ENCODE results near the gene ZFYVE21. TPM values are rescaled to one million over a fixed set of nuclear protein-coding genes. Genes with fewer than 3 reads are reported as not detected.

ZFYVE21 gene
- total RNA-seq, 2 experiments from 2014 or later: 16.9 to 17.2 TPM

- H3K4me1 Mint-ChIP-seq: no peaks in the 10 kb centered on the region
- H3K27me3 Mint-ChIP-seq: no peaks in the 10 kb centered on the region
- no peak overlapping the region for H3K27ac Mint-ChIP-seq
- no peak for DNase-seq
- H3K36me3 Mint-ChIP-seq (ENCODE audit: low read depth): no peaks in the 10 kb centered on the region
- no peak overlapping the region for H3K4me3 Mint-ChIP-seq
- H3K9me3 Mint-ChIP-seq: no peaks in the 10 kb centered on the region
- ChIA-PET POLR2A (no interaction called here), CTCF (interaction anchor here (0.6 kb wide), 1 partner anchor 44 kb away, joined by 3 read pairs; no protein-coding TSS in a partner anchor)
Measured at GRCh38 chr14:103732868-103733620, 17.4 kb downstream of the ZFYVE21 start.

GRCh38 chr14:103733651-103734050 lies 18.0 kb downstream of the ZFYVE21 start:
- Mint-ChIP-seq H3K4me1 (no peaks in the 10 kb centered on the region), H3K27ac (no peak overlapping the region), H3K36me3 (ENCODE audit: low read depth) (no peaks in the 10 kb centered on the region), H3K4me3 (no peak overlapping the region), H3K9me3 (no peaks in the 10 kb centered on the region), H3K27me3 (no peaks in the 10 kb centered on the region)
- ChIA-PET POLR2A (no interaction called here), CTCF (interaction anchor here (0.6 kb wide), 1 partner anchor 1028 kb away, joined by 3 read pairs; no protein-coding TSS in a partner anchor)
- DNase-seq: no peak

- Mint-ChIP-seq H3K27me3 (no peaks in the 10 kb centered on the region), H3K4me3 (no peak overlapping the region)
- POLR2A ChIA-PET: no interaction called here
Measured at GRCh38 chr14:103734081-103734888, 18.7 kb downstream of the ZFYVE21 start.

GRCh38 chr14:103735022-103735421 lies 19.4 kb downstream of the ZFYVE21 start:
- ChIA-PET POLR2A (interaction anchor here (0.7 kb wide), 1 partner anchor 378 kb away, joined by 4 read pairs; no protein-coding TSS in a partner anchor), CTCF (interaction anchor here (0.9 to 1.1 kb wide), 4 partner anchors 13 to 58 kb away, joined by 3 to 4 read pairs (median 3); no protein-coding TSS in a partner anchor)
- Mint-ChIP-seq H3K4me3 (no peak overlapping the region), H3K27me3 (no peaks in the 10 kb centered on the region), H3K27ac (no peak overlapping the region), H3K9me3 (no peaks in the 10 kb centered on the region), H3K4me1 (no peaks in the 10 kb centered on the region), H3K36me3 (ENCODE audit: low read depth) (no peaks in the 10 kb centered on the region)
- DNase-seq: no peak

More at GRCh38 chr14:103734081-103734888, 18.7 kb downstream of the ZFYVE21 start:
- no peak for DNase-seq
- no peaks in the 10 kb centered on the region for H3K9me3 Mint-ChIP-seq
- CTCF ChIA-PET: interaction anchor here (0.6 kb wide), 1 partner anchor 1029 kb away, joined by 3 read pairs; no protein-coding TSS in a partner anchor
- H3K4me1 Mint-ChIP-seq: no peaks in the 10 kb centered on the region
- peak overlapping the region; percentile 1 for H3K27ac Mint-ChIP-seq
- no peaks in the 10 kb centered on the region for H3K36me3 Mint-ChIP-seq (ENCODE audit: low read depth)

GRCh38 chr14:103735439-103735814 lies 19.8 kb downstream of the ZFYVE21 start:
- no peaks in the 10 kb centered on the region for H3K27me3 Mint-ChIP-seq
- ChIA-PET CTCF (interaction anchor here (0.9 to 1.1 kb wide), 4 partner anchors 13 to 58 kb away, joined by 3 to 4 read pairs (median 3); no protein-coding TSS in a partner anchor), POLR2A (interaction anchor here (0.7 kb wide), 1 partner anchor 377 kb away, joined by 4 read pairs; no protein-coding TSS in a partner anchor)
- DNase-seq: no peak
- H3K36me3 Mint-ChIP-seq (ENCODE audit: low read depth): no peaks in the 10 kb centered on the region
- H3K9me3 Mint-ChIP-seq: no peaks in the 10 kb centered on the region
- H3K4me1 Mint-ChIP-seq: no peaks in the 10 kb centered on the region
- H3K4me3 Mint-ChIP-seq: no peak overlapping the region
- no peak overlapping the region for H3K27ac Mint-ChIP-seq

- Mint-ChIP-seq H3K4me3 (no peak overlapping the region), H3K36me3 (ENCODE audit: low read depth) (no peaks in the 10 kb centered on the region), H3K27me3 (no peaks in the 10 kb centered on the region), H3K9me3 (no peaks in the 10 kb centered on the region), H3K4me1 (no peaks in the 10 kb centered on the region), H3K27ac (no peak overlapping the region)
- ChIA-PET POLR2A (interaction anchor here (0.7 kb wide), 1 partner anchor 377 kb away, joined by 4 read pairs; no protein-coding TSS in a partner anchor), CTCF (interaction anchor here (0.6 to 1.1 kb wide), 7 partner anchors 8 to 59 kb away, joined by 3 to 4 read pairs (median 3); no protein-coding TSS in a partner anchor)
- DNase-seq: no peak
Measured at GRCh38 chr14:103735815-103736545, 20.4 kb downstream of the ZFYVE21 start.

GRCh38 chr14:103736546-103737431 lies 21.2 kb downstream of the ZFYVE21 start:
- Mint-ChIP-seq H3K4me3 (no peak overlapping the region), H3K4me1 (no peaks in the 10 kb centered on the region), H3K27me3 (no peaks in the 10 kb centered on the region), H3K9me3 (no peaks in the 10 kb centered on the region), H3K36me3 (ENCODE audit: low read depth) (no peaks in the 10 kb centered on the region), H3K27ac (no peak overlapping the region)
- POLR2A ChIA-PET: no interaction called here
- DNase-seq: no peak
- CTCF ChIA-PET: interaction anchor here (0.6 to 1.0 kb wide), 3 partner anchors 8 to 51 kb away, joined by 3 read pairs; no protein-coding TSS in a partner anchor

GRCh38 chr14:103737432-103738045 lies 21.9 kb downstream of the ZFYVE21 start:
- ChIA-PET CTCF (no interaction called here), POLR2A (no interaction called here)
- H3K27ac Mint-ChIP-seq: no peak overlapping the region

GRCh38 chr14:103738166-103738565 lies 22.6 kb downstream of the ZFYVE21 start:
- Mint-ChIP-seq H3K27ac (no peak overlapping the region), H3K4me3 (no peak overlapping the region), H3K36me3 (ENCODE audit: low read depth) (no peaks in the 10 kb centered on the region), H3K27me3 (no peaks in the 10 kb centered on the region), H3K4me1 (no peaks in the 10 kb centered on the region), H3K9me3 (no peaks in the 10 kb centered on the region)
- no peak for DNase-seq
- ChIA-PET CTCF (no interaction called here), POLR2A (no interaction called here)

More at GRCh38 chr14:103737432-103738045, 21.9 kb downstream of the ZFYVE21 start:
- Mint-ChIP-seq H3K9me3 (no peaks in the 10 kb centered on the region), H3K4me1 (no peaks in the 10 kb centered on the region), H3K4me3 (no peak overlapping the region), H3K36me3 (ENCODE audit: low read depth) (no peaks in the 10 kb centered on the region), H3K27me3 (no peaks in the 10 kb centered on the region)
- no peak for DNase-seq

GRCh38 chr14:103738701-103739451 lies 23.3 kb downstream of the ZFYVE21 start:
- H3K27ac Mint-ChIP-seq: no peak overlapping the region
- no peaks in the 10 kb centered on the region for H3K36me3 Mint-ChIP-seq (ENCODE audit: low read depth)
- ChIA-PET CTCF (interaction anchor here (0.6 kb wide), 1 partner anchor 181 kb away, joined by 3 read pairs; no protein-coding TSS in a partner anchor), POLR2A (no interaction called here)
- no peak overlapping the region for H3K4me3 Mint-ChIP-seq
- H3K4me1 Mint-ChIP-seq: no peaks in the 10 kb centered on the region
- no peaks in the 10 kb centered on the region for H3K27me3 Mint-ChIP-seq
- no peaks in the 10 kb centered on the region for H3K9me3 Mint-ChIP-seq
- no peak for DNase-seq

GRCh38 chr14:103739466-103739792 lies 23.8 kb downstream of the ZFYVE21 start:
- Mint-ChIP-seq H3K27me3 (no peaks in the 10 kb centered on the region), H3K4me1 (no peaks in the 10 kb centered on the region), H3K9me3 (no peaks in the 10 kb centered on the region), H3K4me3 (no peak overlapping the region), H3K27ac (peak overlapping the region; percentile 36), H3K36me3 (ENCODE audit: low read depth) (no peaks in the 10 kb centered on the region)
- DNase-seq: no peak
- ChIA-PET CTCF (interaction anchor here (1.3 kb wide), 1 partner anchor 64 kb away, joined by 3 read pairs; no protein-coding TSS in a partner anchor), POLR2A (no interaction called here)

Data from activated CD4-positive, alpha-beta T cell treated with anti-CD3 and anti-CD28 coated beads, Interleukin-2, amount 10 ng/mL, durations not matched to agents 7 days and 5 days (primary cell).